DND-41 (cell line): ENCODE data around the gene MYCBP2.

Experiments
- ATAC-seq: fragments of 200-7000 bp; cut with Tn5 transposase; 3 replicates; pipeline ENCODE4 v1.9.1; 2021; ENCODE audit warnings: low read depth; ENCODE audit not compliant: insufficient read depth
- DNase-seq: peaks from one replicate; pipeline ENCODE4 v3.0.0-alpha.2; 2020
- H2AFZ ChIP-seq: 2 replicates; pipeline ENCODE4 v1.6.0; 2012; ENCODE audit warnings: low read depth, low read length
- H3K27ac ChIP-seq: 2 replicates; pipeline ENCODE4 v1.5.1; 2012; ENCODE audit warnings: low read length, inconsistent platforms
- H3K27me3 ChIP-seq: fragments of 200-600 bp; sonication (generic); 2 replicates; pipeline ENCODE4 v1.6.0; 2012; ENCODE audit warnings: low read length, mild to moderate bottlenecking, inconsistent platforms; ENCODE audit not compliant: insufficient read depth, poor library complexity
- H3K36me3 ChIP-seq: 2 replicates; pipeline ENCODE4 v1.5.1; 2012; ENCODE audit warnings: low read length, inconsistent platforms; ENCODE audit not compliant: insufficient read depth
- H3K4me1 ChIP-seq: 2 replicates; pipeline ENCODE4 v1.5.1; 2012; ENCODE audit warnings: mild to moderate bottlenecking, low read length; ENCODE audit not compliant: insufficient read depth
- H3K4me2 ChIP-seq: 2 replicates; pipeline ENCODE4 v1.6.0; 2012; ENCODE audit warnings: mild to moderate bottlenecking, moderate library complexity, low read length, inconsistent platforms; ENCODE audit not compliant: insufficient read depth
- H3K4me3 ChIP-seq, 2 experiments: fragments of 200-600 bp in 1 of 2; shearing (Covaris generic) in 1 of 2; 2 replicates each; pipeline ENCODE4 v1.5.1; 2012 to 2016; ENCODE audit warnings: inconsistent platforms in 2 of 2, low read length in 2 of 2, mild to moderate bottlenecking in 2 of 2, low read depth in 1 of 2, moderate library complexity in 1 of 2
- H3K79me2 ChIP-seq: 2 replicates; pipeline ENCODE4 v1.6.0; 2012; ENCODE audit warnings: low read length, inconsistent platforms; ENCODE audit not compliant: insufficient read depth
- H3K9ac ChIP-seq: 2 replicates; pipeline ENCODE4 v1.6.0; 2012; ENCODE audit warnings: low read depth, mild to moderate bottlenecking, inconsistent platforms, low read length, moderate library complexity
- H3K9me3 ChIP-seq: 2 replicates; pipeline ENCODE4 v1.5.1; 2012; ENCODE audit warnings: low read length, moderate library complexity, mild to moderate bottlenecking, inconsistent platforms; ENCODE audit not compliant: insufficient read depth, severe bottlenecking
- H4K20me1 ChIP-seq: 2 replicates; pipeline ENCODE4 v1.6.0; 2012; ENCODE audit warnings: low read length; ENCODE audit not compliant: insufficient read depth
- CTCF ChIP-seq: IDR thresholded peaks from 2 replicates; pipeline ENCODE4 v1.5.1; 2012; ENCODE audit warnings: borderline replicate concordance, low read length, moderate library complexity, mild to moderate bottlenecking; ENCODE audit not compliant: poor library complexity, severe bottlenecking; ENCODE audit errors: extremely low read depth
- EZH2 ChIP-seq: IDR thresholded peaks from 3 replicates; pipeline ENCODE4 v1.6.1; 2012; ENCODE audit warnings: borderline replicate concordance, low read depth, mild to moderate bottlenecking, moderate library complexity, low read length, inconsistent platforms; ENCODE audit not compliant: severe bottlenecking

MYCBP2 gene

GRCh38 chr13:77168237-77168636 lies 158.7 kb downstream of the MYCBP2 start:
- Histone ChIP-seq H3K4me3 (no peak overlapping the region), H3K27ac (no peak overlapping the region), H2AFZ (no peak overlapping the region), H3K27me3 (no peaks in the 10 kb centered on the region), H4K20me1 (no peaks in the 10 kb centered on the region), H3K9me3 (no peaks in the 10 kb centered on the region), H3K36me3 (peaks cover 85% of the 10 kb centered on the region), H3K9ac (no peak overlapping the region), H3K4me2 (no peak overlapping the region), H3K4me1 (no peaks in the 10 kb centered on the region), H3K79me2 (no peaks in the 10 kb centered on the region)
- no peak for TF ChIP-seq CTCF
- TF ChIP-seq EZH2: no peak
- no peak for DNase-seq
- no peak for ATAC-seq

GRCh38 chr13:77150651-77151050 lies 176.2 kb downstream of the MYCBP2 start:
- Histone ChIP-seq H3K4me1 (no peaks in the 10 kb centered on the region), H4K20me1 (no peaks in the 10 kb centered on the region), H3K4me2 (no peak overlapping the region), H2AFZ (no peak overlapping the region), H3K79me2 (no peaks in the 10 kb centered on the region), H3K27ac (no peak overlapping the region), H3K4me3 (no peak overlapping the region), H3K36me3 (peaks cover 69% of the 10 kb centered on the region), H3K27me3 (no peaks in the 10 kb centered on the region), H3K9ac (no peak overlapping the region), H3K9me3 (no peaks in the 10 kb centered on the region)
- ATAC-seq (peak; percentile 39; the same call in 1 of the 3 replicates), DNase-seq (no peak)
- TF ChIP-seq CTCF: no peak
- TF ChIP-seq EZH2: no peak

GRCh38 chr13:77143431-77143830 lies 183.5 kb downstream of the MYCBP2 start:
- Histone ChIP-seq H3K4me1 (no peaks in the 10 kb centered on the region), H3K27ac (no peak overlapping the region), H3K4me2 (no peak overlapping the region), H3K4me3 (no peak overlapping the region), H3K9me3 (no peaks in the 10 kb centered on the region), H4K20me1 (no peaks in the 10 kb centered on the region), H2AFZ (no peak overlapping the region), H3K36me3 (peaks cover 79% of the 10 kb centered on the region), H3K79me2 (no peaks in the 10 kb centered on the region), H3K9ac (no peak overlapping the region), H3K27me3 (no peaks in the 10 kb centered on the region)
- ATAC-seq (no peak), DNase-seq (no peak)
- no peak for TF ChIP-seq EZH2

GRCh38 chr13:77139306-77139705 lies 187.6 kb downstream of the MYCBP2 start:
- no peak overlapping the region for H3K4me3 ChIP-seq
- DNase-seq (no peak), ATAC-seq (no peak)
- no peak overlapping the region for H3K4me2 ChIP-seq
- H3K79me2 ChIP-seq: no peaks in the 10 kb centered on the region
- no peak overlapping the region for H2AFZ ChIP-seq
- H3K4me1 ChIP-seq: no peaks in the 10 kb centered on the region
- no peaks in the 10 kb centered on the region for H3K27me3 ChIP-seq
- no peak overlapping the region for H3K27ac ChIP-seq
- H3K36me3 ChIP-seq: peaks cover 72% of the 10 kb centered on the region
- H3K9ac ChIP-seq: no peak overlapping the region
- H4K20me1 ChIP-seq: no peaks in the 10 kb centered on the region
- no peaks in the 10 kb centered on the region for H3K9me3 ChIP-seq
- TF ChIP-seq EZH2: no peak
